ENCODE results near the gene LRRC59.

LRRC59 gene

GRCh38 chr17:50386510-50386909 lies 10.8 kb downstream of the LRRC59 start:
- no peak for DNase-seq (ENCODE audit: low spot score)

DNA sequence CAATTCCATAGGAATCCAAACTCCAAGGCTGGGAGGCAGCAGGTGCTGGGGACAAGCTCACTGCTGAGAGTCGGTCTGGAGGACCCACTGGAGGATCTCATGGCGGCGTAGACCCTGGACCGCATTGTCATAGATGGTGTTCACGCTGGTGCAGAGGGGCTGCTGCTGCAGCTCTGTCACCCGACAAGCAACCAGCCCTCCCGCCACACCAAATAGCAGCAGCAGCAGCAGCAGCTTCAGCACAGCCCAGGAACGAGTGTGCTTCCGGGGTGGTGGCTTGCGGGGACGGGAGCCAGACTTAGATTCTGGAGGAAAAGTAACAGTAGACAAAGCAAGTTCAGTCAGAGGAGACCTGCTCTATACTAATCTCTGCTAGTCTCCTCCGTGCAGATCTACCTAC lies 14.4 kb downstream of the LRRC59 start:
- no peak for DNase-seq (ENCODE audit: low spot score)

GRCh38 chr17:50381920-50382319 lies 15.4 kb downstream of the LRRC59 start:
- no peak for DNase-seq (ENCODE audit: low spot score)

DNA sequence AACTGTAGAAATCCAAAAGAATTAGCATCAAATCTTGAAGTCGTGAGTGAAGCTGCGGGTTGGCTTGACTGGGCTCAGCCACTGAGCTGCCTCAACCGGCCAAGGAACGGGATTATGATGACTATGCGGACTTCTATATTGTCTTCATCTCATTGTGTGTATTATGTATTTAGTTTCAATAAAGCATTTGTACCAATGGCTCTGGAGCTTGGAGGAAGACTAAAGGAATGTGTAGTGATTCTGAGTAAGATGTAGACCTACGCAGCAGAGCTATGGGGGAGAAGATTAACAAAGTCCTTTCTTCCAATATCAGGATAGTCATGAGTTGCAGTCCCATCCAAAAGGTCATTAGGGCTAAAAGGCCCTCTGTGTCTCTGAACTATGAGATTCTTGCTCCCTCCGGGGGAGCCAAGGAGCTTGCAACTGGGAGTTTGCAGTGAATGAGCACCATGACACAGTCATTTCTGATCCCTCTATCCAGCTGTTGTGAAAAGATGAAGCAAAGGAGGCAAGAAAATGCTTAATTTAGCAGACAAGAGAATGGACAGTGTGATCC lies 16.0 kb downstream of the LRRC59 start:
- no peak for DNase-seq (ENCODE audit: low spot score)

DNA sequence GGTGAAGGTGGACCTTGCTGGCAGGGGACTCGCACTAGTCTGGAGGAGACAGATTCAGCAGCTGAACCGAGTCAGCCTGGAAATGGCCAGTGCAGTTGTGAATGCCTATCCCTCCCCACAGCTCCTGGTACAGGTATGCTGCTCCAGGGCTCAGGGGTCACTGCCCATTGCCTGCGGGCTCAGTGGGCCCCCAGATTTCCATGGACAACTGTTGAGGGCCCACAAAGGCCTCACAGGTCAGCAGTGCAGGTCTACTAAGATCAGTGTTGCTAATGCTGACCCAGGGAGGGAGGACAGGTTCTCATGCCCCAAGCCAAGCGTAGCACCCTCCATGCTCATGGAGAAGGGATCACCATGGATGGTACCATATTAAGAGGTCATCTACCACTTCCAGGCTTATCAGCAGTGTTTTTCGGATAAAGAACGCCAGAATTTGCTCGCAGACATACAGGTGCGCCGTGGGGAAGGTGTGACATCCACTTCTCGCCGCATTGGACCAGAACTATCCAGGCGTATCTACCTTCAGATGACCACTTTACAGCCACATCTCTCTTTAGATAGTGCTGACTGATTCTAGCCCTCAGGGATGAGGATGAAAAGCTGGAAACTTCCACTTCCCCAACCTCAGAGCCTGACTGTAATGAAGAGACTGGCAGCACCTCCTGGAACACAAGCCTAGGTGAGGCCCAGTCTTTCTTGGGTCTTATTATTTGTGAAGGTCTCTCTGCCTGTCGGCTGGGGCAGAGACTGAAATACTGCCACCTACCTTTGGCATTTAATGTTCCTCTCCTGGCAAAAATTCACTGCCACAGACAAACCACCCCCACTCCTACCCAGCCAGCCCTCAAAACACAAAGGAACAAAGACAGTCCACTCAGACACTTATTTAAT lies 16.7 kb downstream of the LRRC59 start:
- no peak for DNase-seq (ENCODE audit: low spot score)

GRCh38 chr17:50379351-50380132 lies 17.8 kb downstream of the LRRC59 start:
- no peak for DNase-seq (ENCODE audit: low spot score)

GRCh38 chr17:50375858-50376538 lies 21.3 kb downstream of the LRRC59 start:
- no peak for DNase-seq (ENCODE audit: low spot score)

GRCh38 chr17:50373705-50374104 lies 23.6 kb downstream of the LRRC59 start:
- DNase-seq (ENCODE audit: low spot score) = no peak

DNA sequence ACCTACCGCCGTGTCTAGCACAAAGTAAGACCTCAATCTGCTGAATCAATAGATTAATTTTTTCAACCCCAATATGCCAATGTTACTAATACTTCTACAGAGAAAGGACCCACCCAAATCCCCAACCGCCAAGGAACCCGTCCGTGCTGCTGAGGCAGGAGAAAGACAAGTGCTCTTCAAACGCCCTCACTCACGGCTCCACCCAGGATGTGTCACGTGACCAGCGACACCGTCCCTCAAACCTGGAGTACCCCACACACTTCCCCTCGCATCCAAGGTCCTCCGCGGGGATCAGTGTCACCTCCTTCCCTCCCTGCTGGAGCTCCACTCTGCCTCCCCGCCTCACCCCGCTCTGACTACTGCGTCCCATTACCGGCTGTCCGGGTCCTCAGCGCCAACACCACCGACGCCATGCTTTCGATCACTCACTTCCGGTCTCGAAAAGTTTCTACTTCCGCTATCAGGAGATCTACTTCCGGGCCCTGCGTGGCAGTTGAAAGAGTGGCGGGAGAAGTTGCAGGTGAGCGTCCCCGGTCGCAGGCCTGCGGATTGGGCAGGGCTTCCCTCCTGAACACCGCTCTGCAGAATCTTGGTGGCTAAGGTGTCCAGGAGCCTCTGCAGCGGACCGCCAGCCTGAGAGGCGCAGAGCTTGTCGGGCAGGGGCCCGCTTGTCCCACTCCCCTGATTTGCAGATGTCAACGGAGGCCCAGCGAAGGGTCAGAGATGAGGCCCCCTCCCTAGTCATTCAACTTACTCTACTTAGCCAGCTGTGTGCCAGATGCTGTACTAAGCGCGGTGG lies 24.4 kb downstream of the LRRC59 start, which contains the start of the genes EME1 and MRPL27:
EME1 (plus strand) TSS at position 472 of the 799 bp plus-strand sequence. CDS start 1,980 bp downstream, outside the sequence.
MRPL27 (minus strand) TSS at position 427 of the 799 bp plus-strand sequence; CDS start at position 413, 14 bp downstream.
- DNase-seq (ENCODE audit: low spot score) = peak; percentile 93

DNA sequence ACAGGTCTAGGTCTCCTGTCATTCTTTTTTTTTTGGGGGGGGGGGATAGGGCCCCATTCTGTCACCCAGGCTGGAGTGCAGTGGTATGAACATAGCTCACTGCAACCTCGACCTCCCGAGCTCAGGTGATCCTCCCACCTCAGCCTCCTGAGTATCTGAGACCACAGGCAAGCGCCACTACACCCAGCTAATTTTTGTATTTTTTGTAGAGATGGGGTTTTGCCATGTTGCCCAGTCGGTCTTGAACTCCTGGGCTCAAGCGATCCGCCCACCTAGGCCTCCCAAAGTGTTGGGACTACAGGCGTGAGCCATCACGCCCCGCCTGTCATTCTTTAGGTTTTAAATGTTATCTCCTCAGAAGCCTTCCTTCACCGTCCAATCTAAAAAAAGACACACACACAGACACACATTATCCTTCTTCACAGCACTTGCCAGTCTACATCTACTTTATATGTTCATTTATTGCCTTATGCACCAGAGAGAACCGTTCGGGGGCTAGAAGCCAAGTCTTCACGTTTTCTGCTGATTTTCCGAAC lies 25.0 kb downstream of the LRRC59 start:
- DNase-seq (ENCODE audit: low spot score) = no peak

DNA sequence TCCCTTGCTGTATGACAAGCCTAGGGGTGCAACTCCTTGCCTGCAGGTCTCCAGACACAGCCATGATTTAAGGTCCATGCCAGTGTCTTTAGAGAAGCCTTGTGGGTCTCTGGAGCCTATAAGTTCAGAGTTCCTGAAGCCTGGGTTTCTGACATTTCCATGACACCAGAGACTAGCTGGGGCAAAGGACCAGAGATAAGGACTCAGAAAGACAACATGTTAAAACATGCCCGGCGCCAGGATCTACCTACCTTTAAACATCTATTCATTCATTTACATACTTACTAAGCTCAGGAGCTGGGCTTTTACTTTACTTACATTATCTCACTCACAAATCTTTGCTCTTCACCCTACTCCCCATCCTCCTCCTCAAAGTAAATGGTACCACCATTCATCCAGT lies 25.8 kb downstream of the LRRC59 start:
- no peak for DNase-seq (ENCODE audit: low spot score)

DNA sequence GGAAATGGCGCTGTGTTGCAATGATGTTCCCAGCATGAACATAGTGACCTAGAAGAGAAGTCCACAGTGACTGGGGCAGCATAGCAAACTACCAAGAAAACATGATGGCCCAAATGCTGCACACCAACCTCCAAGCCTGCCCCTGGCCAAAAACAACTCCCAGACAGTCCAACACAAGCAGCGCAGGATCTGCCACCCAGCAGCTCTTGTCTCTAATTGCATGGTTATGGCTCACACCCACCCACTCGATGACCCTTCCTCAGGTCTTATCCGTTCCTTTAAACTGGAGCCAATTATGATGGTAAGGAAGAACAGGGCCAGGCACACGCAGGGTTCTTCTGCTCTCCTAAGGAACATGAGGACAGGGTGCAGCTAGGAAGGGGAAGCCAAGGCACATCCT lies 27.3 kb downstream of the LRRC59 start:
- no peak for DNase-seq (ENCODE audit: low spot score)

DNA sequence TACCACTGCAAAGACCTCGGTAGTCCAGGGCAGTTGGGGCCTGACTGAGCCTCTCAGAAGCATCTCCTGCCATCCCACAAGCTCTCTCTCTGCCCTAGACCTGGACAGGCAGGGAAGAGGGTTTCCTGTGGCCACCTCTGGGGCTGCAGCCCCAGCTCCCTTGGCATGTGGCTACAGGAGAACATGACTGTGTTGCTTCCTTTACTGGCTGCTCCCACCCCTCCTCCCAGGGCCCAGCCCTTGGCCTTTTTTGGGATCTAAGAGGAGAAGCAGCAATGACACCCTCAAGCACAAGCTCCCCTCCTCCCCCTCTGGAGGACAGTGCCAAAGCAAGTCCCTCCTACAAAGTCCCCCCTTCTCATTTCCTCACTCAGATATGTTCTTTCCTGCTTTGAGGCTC lies 29.9 kb downstream of the LRRC59 start:
- DNase-seq (ENCODE audit: low spot score) = no peak

DNA sequence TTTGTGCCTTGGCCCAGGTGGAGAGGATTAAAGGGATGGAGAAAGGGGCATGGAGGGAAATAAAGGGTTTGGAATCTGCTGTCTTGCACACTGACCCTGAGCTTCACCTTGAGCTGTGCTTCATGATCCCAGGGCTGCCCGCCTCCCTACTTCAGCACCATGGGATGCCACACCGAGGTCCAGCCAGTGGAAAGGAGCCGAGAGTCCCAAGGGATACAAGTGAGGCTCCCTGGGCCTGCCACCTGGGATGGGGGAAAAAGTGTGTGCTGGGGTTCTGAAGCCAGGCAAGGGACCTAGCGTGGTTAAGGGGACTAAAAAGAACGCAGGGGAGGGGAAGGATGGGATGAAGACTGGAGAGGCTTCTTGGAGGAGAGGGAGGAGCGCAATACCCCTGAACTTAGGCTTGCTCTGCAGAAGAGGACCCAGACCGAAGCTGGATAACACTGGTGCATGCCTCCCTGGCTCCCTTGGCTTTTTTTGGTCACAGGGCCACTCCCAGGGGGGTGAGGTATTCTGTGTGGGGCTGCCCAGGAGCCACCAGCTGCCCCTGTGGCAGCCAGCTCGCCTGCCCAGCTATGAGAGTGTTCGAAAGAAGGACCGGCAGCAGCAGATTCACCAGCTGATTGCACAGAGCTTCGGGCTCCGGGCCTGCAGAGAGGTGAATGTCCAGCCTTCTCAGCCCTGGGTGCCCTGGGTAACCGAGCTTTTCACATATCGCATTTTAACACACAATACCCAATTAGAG lies 31.5 kb downstream of the LRRC59 start:
- no peak for DNase-seq (ENCODE audit: low spot score)

DNA sequence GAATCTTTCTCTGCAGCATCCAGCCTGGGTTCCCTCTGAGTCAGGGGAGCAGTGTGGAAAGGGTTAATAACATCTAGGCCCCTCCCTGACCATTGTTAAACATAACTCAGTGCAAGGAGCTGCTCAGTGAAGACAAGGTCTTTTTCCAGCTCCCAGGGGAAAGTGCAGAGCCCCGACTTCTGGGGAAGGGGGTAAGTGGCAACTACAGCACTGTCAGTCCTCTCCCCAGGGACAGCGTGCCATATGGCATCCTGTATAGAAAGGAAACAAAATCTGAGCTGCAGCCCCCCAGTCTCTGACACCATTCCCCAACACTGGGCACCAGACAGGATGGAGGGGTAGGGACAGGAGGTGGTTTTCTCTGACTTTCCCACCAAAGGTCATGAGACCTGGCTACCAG lies 32.2 kb downstream of the LRRC59 start:
- no peak for DNase-seq (ENCODE audit: low spot score)

DNA sequence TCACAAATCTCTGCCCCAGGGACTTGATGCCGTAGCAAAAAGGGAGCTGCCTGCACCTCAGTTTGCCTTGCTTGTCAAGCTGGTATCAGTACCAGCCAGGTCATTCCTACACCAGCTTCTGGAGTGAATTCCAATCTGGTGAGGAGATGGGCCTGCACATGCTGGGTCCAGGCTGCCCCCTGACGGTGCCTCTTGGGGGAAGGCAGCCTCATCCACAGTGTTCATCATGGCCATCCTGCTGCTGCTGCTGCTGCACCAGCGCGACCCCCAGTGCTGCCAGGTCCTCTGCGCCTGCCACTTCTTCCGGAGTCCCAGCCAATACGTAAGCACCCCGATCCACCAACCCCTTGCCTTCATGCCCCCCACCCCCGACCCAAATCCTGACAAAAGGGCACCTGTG lies 32.6 kb downstream of the LRRC59 start:
- DNase-seq (ENCODE audit: low spot score) = no peak

GRCh38 chr17:50364061-50364458 lies 33.3 kb downstream of the LRRC59 start:
- no peak for DNase-seq (ENCODE audit: low spot score)

DNA sequence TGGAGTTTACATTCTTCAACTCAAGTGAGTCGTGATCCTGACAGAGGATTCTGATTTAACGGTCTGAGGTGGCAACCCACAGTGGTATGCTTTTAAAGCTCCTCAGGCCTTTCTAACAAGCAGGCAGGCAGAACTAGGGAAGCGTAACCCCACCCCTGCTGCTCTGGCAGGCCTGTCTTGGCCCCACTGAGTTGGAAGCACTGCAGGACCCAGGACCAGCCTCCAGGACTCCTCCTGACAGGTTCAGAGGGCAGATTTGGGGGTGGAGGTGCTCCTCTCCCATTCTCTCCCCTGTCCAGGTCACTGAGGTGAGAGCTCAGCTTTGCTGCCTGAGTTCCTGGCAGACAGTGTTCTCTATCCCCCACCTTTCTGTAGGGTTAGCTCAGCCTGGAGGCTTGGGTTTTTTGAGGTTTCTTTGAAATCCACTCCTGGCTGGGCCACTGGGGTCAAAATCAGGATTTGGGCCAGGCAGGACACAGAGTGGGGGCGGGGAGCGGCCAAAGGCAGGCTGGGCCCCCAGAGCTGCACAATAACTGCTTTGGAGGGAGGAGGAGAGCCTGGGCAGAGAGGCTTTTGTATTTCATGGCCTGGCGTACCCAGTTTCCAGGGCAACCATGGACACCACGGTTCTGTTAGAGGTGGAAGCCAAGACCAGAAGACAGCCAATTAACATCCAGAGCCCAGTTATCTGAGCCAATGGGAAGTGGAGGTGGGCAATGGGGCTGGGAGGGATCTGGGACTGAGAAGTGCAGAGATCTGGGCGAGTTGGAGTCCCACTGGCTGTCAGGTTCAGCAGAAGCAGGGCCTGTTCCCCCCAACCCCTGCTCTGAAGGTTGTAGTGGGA lies 33.9 kb downstream of the LRRC59 start:
- peak; percentile 79 for DNase-seq (ENCODE audit: low spot score)

- no peak for DNase-seq (ENCODE audit: low spot score)
Measured at GRCh38 chr17:50362661-50363060, 34.7 kb downstream of the LRRC59 start.

Data from cerebellar cortex (tissue), 1 donor.